GM19239 (cell line): ENCODE results near the gene PTPA.
A peak's percentile ranks its signal among the peaks of the same experiment; 100 is the strongest.

Experiments used
- DNase-seq: peaks from one replicate; pipeline ENCODE4 v3.0.0; 2011; ENCODE audit warnings: low spot score; ENCODE audit not compliant: insufficient read length
- FAIRE-seq: peaks from 2 replicates; lab custom pipeline; 2011; peaks lifted over from hg19 to GRCh38; lab: Jason Lieb, UNC

Gene PTPA

GRCh38 chr9:129080601-129081387, 30.4 kb upstream of the PTPA start, which contains the start of gene DOLPP1:
TSS of gene DOLPP1 (plus strand) at chr9:129081111. CDS start at chr9:129081132, 21 bp downstream.
- FAIRE-seq (peak; percentile 97), DNase-seq (peak; percentile 98)

- FAIRE-seq (no peak), DNase-seq (peak; percentile 93)
Observed at GRCh38 chr9:129081388-129081904, 29.8 kb upstream of the PTPA start.

GRCh38 chr9:129084087-129084486, 27.1 kb upstream of the PTPA start:
- no peak for DNase-seq
- no peak for FAIRE-seq

GRCh38 chr9:129089246-129089645, 22.0 kb upstream of the PTPA start:
- DNase-seq (no peak), FAIRE-seq (no peak)

- DNase-seq (no peak), FAIRE-seq (no peak)
Observed at GRCh38 chr9:129093602-129094386, 17.4 kb upstream of the PTPA start.

DNA sequence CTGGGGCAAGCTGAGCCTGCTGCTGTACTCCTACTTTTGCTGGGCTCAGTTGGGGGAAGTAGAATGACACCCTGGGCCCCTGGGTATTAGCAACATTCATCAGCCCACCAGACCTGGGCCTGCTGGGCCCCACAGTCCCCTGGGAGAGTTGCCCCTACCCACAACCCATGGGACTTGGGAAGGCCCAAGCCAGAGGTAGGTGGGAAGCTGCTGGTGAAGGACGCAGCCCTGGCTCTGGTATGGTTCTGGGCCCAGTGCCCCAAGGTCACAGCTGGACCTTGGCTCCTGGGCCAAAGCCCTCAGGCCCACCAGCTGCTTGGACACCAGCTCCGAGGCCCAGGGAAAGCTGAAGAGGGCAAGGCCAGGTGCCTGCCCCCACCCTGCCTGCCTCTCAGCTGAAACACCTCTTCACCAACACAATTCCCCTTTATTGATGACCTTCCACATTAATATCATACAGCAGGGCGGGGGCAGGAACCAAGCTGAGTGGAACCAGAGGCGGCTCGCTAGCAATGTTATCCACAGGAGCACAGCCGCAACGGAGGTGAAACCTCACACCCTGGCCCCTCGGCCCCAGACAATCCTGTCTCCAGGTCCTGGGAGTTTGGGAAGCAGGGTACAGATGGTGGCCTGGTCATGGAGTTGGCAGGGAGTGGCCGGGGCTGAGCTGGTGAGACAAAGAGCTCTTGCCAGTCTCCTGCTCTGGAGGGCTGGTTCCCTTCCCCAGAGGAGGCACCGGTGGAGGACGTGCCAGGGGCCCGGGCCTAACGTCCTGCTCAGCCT, 16.6 kb upstream of the PTPA start:
- no peak for DNase-seq
- no peak for FAIRE-seq

DNA sequence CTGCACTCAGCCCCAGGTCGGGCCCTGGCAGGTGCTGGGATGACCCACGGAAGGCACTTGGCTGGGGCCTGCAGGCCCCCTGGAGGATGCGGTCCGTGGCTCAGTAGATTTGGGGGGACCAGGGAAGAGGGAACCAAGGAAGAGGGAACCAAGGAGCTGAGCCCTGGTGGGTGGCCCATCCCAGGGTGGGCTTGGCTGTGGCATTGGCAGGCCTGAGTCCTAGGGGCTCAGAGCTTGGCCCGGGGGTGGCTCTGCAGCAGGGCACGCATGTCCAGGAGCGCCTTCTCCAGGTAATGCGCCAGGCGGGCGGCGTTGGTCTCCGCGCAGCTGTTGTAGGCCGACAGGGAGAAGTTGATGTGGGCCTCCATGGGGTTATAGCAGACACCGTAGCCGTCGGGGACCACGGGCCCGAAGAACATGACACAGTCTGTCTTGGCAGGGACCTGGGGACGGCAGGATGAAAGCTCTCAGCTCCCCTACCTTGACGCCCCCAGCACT, 16.0 kb upstream of the PTPA start:
- FAIRE-seq (no peak), DNase-seq (no peak)

DNA sequence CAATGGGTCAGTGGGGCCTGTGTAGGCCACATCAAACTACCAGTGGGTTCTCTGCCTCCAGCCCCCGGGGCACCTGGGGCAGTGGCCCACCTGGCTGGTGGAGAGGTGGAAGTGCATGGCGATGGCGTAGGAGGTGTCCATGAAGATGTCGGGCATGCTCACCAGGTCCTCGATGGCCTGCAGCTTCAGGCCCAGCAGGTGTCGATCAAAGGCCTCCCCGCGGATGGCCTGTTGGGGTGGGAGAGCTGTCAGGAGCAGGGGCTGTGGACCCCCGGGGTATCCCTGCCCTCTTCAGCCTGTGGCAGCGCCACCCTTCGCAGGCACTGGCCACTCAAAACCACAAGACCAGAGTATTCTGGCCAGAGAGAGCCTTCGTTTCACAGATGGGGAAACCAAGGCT, 15.3 kb upstream of the PTPA start:
- DNase-seq (no peak), FAIRE-seq (no peak)

DNA sequence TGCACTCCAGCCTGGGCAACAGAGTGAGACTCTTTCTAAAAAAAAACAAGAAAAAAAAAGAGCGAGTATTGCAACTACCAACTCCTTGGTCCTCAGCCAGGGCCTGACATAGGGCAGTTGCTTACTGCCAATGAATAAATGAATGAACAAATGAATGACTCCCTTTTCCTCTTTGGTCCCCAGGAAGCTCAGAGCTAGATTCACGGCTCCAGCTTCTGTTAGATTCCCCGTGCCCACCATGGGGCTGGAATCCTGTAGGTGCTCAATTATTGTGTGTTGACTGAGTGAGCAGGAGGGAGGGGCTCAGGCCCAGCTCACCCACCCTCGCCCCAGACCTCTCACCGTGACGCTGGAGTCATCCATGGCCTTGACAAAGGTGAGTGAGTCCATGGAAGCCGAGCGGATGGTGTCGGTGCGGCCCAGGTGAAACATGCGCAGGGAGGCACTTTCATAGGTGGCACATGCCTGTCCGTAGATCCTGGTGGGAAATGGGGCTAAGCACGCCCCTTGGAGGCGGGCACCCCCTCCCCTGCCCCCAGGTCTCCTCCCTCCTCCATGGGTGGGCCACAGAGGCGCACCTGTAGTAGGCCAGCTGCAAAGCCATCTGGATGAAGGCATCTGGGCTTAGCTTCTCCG, 13.4 kb upstream of the PTPA start:
- DNase-seq, result no peak
- no peak for FAIRE-seq

- FAIRE-seq (no peak), DNase-seq (no peak)
Observed at GRCh38 chr9:129098328-129098727, 12.9 kb upstream of the PTPA start.

DNA sequence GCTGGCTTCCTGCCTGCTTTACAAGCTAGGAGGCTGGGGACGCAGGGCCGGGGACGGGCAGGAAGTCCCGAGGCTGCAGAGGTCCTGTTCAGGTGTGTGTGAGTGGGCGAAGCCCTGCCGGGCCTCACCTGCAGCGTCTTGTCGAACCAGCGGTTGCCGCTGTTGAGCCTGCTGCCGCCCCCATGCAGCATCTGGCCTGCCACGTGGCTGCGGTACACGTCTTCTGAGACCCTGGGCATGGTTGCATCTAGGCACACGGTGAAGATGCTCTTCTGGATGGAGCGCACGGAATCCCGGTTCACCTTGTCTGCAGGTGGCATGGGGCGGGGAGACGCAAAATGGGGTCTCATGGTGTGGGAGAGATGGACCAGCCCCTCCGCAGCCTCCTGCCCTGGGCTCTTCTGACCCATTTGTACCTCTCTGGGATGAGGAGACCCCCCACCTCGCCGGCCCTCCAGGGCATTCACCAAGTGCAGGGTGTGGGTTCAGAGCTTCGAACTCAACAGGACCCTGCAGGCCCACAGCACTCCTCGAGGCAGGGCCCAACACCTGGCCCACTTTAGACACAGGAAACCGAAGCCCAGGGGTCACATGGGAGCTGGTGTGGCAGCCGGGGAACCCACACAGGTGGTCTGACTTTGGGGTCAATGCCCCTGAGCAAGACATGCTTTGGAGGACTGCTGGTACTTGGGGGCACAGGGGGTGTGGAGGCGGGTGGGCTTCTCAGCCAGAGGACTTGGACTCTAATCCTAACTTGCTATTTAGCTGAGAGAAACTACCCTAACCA, 10.6 kb upstream of the PTPA start:
- no peak for FAIRE-seq
- no peak for DNase-seq

DNA sequence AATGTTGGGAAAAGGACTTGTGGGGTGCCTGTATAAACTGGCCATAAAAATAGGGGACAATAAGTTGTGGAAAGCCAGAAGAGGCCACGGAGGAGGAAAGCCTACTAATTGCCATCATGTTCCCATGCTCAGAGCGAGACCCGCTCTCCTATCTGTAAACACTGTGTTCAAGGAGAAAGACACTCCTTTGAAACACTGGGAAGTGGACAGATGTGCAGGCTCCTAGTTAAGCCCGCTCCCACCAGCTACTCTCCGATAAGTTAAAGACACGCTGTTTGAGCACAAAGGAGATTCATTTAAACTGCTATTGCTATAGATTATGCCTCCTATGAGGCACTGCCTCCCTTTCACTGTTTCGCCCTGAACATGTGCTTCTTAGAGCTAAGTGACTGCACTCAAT, 9.9 kb upstream of the PTPA start:
- DNase-seq (no peak), FAIRE-seq (no peak)

DNA sequence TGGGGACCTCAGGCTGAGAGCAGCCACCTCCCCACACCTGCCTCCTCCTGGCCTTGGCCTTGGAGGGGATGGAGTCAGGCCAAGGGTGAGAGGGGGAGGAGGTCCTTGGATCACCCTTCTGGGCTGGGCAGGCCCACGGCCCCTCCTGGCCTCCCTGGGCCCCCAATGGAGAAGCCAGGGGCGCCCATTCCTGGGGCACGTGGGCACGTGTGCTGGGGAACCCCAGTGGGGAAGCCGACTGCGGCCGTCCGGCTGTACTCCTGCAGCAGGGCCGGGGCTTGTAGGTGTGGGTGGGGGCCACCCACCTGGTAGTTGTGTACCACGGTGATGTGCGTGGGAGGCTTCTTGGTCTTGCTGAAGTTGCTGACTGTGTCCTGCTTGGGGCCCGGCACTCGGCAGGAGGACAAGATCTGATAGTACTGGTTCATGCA, 9.1 kb upstream of the PTPA start:
- no peak for DNase-seq
- no peak for FAIRE-seq

DNA sequence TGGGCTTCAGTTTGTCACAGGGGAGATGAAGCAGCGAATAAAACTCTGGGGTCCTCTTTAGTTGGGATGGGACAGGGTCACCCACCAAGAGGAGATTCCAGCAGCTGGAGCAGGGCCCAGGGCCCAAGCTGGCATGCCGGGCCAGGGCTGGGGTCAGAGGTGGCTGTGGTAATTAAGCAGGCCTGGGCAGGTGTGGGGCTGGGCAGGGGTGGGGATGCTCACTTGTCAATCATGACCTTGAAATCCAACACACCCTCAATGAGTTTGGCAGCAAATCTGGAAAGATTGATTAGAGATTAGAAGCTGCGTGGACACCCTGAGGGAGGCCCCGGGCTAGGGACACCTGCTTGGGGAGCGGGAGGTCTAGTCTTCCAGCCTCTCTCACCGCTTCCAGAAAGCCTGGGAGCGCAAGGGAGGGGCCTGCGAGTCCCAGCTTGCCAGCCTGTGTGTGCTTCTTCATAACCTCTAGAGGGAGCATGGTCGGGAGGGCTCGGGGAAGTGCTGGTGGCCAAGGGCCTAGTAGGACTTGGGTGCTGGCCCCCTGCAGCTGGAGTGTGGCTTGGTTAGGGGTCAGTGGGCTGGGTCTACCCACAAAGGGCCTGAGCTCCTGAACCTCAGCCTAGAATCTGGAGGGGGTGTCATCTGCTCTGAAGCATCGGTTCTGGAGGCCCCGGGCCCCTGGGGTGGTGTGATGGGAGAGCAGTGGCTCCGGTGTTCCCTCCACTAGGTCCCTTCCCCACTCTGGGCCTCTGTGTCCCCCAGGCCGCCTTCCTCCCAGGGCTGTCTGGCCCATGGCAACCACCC, 8.2 kb upstream of the PTPA start:
- no peak for FAIRE-seq
- peak; percentile 50 for DNase-seq

DNA sequence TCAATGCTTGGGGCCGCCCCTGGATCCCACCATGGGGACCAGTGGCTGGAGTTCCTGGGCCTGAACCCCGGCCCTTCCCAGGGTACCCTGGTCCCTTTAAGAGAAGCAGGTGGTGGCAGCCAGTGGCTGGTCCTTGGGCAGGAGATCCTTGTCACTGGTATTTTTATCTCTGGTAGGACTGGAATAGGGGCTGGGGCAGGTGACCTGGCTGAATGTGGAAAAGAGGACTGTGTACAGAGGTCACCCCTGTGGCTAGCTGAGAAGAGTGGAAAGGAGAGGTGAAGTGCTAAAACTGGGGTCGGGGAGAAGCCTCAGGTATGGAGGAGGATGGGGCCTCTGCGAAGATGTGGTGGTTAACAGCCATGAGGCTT, 7.6 kb upstream of the PTPA start:
- FAIRE-seq, result no peak
- no peak for DNase-seq

GRCh38 chr9:129104051-129104450, 7.2 kb upstream of the PTPA start:
- FAIRE-seq, result no peak
- no peak for DNase-seq

DNA sequence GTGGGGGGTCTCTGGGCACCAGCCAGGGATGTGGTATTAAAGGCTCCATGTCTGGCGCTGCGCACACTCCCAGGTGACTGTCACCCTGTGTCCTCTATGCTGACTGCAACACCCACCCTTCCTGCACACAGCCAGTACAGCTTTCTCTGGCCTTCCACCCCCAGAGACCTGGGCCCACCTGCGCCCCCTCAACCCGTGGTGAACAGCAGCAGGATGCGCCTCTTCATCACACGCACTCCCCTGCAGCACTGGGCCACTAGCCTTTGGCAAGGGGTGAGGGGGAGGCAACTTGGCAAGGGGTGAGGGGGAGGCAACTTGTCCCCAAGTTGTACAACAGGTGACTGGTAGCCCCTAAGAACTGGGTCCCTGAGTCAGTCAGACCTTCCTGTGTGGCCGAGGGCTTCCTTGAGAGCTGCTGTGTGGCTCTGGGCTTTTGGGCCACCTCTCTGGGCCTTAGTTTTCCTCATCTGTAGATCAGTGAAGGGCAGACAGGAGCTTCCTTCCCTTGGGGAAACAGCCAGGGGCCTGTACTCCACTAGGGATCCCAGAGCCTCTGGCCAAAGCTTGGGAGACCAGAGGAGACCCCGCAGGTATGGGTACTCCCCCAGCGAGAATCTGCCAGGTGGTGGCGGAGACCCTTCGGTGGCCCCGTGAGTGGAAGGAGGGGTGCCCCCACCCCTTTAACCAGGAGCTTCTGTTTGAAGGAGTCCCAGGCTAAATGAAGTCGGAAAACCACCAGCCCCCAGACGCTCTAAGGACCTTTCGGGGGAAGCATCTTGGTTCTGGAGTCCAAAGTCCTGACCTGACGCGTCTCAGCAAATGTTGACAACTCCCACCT, 5.1 kb upstream of the PTPA start:
- DNase-seq, result no peak
- no peak for FAIRE-seq
